A673 (cell line): ENCODE data around the gene SF3B1. TPM values are rescaled to one million over a fixed set of nuclear protein-coding genes. Genes with fewer than 3 reads are reported as not detected.
"Not testable (repeated sequence)": the region's sequence is repeated elsewhere in the genome, so short reads cannot be mapped to it uniquely, and the experiment has no call there.

ENCODE experiments used
- BruUV-seq: library from RNA; stranded (reverse); fragments of 400-500 nt; replicated peaks from 2 replicates; lab custom pipeline; 2021; lab: Mats Ljungman, UMichigan
- CTCF ChIA-PET: fragments of 300-600 bp; sonication (Branson Sonifier 250); formaldehyde crosslinking; loops from one replicate; lab custom pipeline; 2022; ENCODE audit warnings: antibody characterized with exemption; lab: Charles Lee
- POLR2A ChIA-PET: fragments of 300-600 bp; sonication (Branson Sonifier 250); formaldehyde crosslinking; loops from one replicate; lab custom pipeline; 2022; ENCODE audit warnings: antibody characterized with exemption; ENCODE audit not compliant: low non-redundant PET; lab: Charles Lee
- DNase-seq: peaks from one replicate; pipeline ENCODE4 v3.0.0-alpha.2; 2015; ENCODE audit warnings: low spot score
- H3K27ac ChIP-seq: fragments of 200-600 bp; sonication (generic); 2 replicates; pipeline ENCODE4 v1.5.1; 2016; ENCODE audit warnings: mixed run types, low read depth, mild to moderate bottlenecking, mixed read lengths, antibody characterized with exemption, low read length; ENCODE audit not compliant: poor library complexity, severe bottlenecking
- H3K27me3 ChIP-seq: fragments of 200-600 bp; sonication (generic); replicated peaks from 2 replicates; pipeline ENCODE4 v1.6.1; 2017; ENCODE audit warnings: mixed run types, low read depth, mild to moderate bottlenecking, mixed read lengths, antibody characterized with exemption, low read length; ENCODE audit not compliant: insufficient read depth, poor library complexity
- H3K36me3 ChIP-seq: fragments of 200-600 bp; sonication (generic); 2 replicates; pipeline ENCODE4 v1.6.1; 2016; ENCODE audit warnings: mixed run types, mild to moderate bottlenecking, mixed read lengths, antibody characterized with exemption, low read length; ENCODE audit not compliant: insufficient read depth, poor library complexity, severe bottlenecking
- H3K4me1 ChIP-seq: fragments of 200-600 bp; sonication (generic); 2 replicates; pipeline ENCODE4 v1.6.1; 2017; ENCODE audit warnings: mixed run types, mild to moderate bottlenecking, mixed read lengths, antibody characterized with exemption, low read length; ENCODE audit not compliant: insufficient read depth, poor library complexity, severe bottlenecking
- H3K4me3 ChIP-seq: fragments of 200-600 bp; sonication (generic); 2 replicates; pipeline ENCODE4 v1.5.1; 2016; ENCODE audit warnings: low read depth, mixed run types, mild to moderate bottlenecking, mixed read lengths, low read length; ENCODE audit not compliant: poor library complexity, severe bottlenecking
- H3K9me3 ChIP-seq: fragments of 200-600 bp; sonication (generic); 2 replicates; pipeline ENCODE4 v1.6.1; 2016; ENCODE audit warnings: mixed run types, low read depth, mild to moderate bottlenecking, mixed read lengths, antibody characterized with exemption, low read length; ENCODE audit not compliant: poor library complexity, severe bottlenecking
- EZH2 ChIP-seq: fragments of 200-600 bp; sonication (generic); IDR thresholded peaks from 2 replicates; pipeline ENCODE4 v1.6.1; 2017; ENCODE audit warnings: borderline replicate concordance, low read depth, mild to moderate bottlenecking, mixed read lengths, antibody characterized with exemption, low read length; ENCODE audit not compliant: poor library complexity, severe bottlenecking
- intact Hi-C: fragments of 100-400 bp; cut with micrococcal nuclease; formaldehyde crosslinking; loops from one replicate; pipeline ENCODE4 v1.10.0; 2022; ENCODE audit not compliant: unreplicated experiment
- total RNA-seq: library from RNA; stranded (reverse); gene quantifications from 2 replicates; pipeline ENCODE4 v1.2.3, GENCODE V29; 2021
- TF ChIP-seq, protein P1 (sequence below): fragments of 300-800, 200-600 bp; sonication (generic); conservative IDR thresholded peaks from 2 replicates; pipeline ENCODE4 v1.5.1; 2017; ENCODE audit warnings: low read depth, mild to moderate bottlenecking, antibody characterized with exemption, low read length, moderate library complexity, mixed read lengths

SF3B1 gene
- total RNA-seq, 1 experiment from 2014 or later, result 287 TPM

- no peaks in the 10 kb centered on the region for H3K36me3 ChIP-seq
- ChIA-PET POLR2A (interaction anchor here (0.6 kb wide), 1 partner anchor 17 kb away, joined by 4 read pairs; the partner anchor contains the start of gene SF3B1), CTCF (interaction anchor here (0.8 to 0.9 kb wide), 2 partner anchors 18 to 47 kb away, joined by 3 read pairs; partner anchors contain the start of genes HSPD1, HSPE1 and SF3B1)
- no peak for DNase-seq
- no peaks in the 10 kb centered on the region for H3K27me3 ChIP-seq
- intact Hi-C loops, result loop anchor here (2.0 kb wide), 1 partner anchor 48 kb away; the partner anchor contains the start of gene HSPE1
- peak overlapping the region; percentile 71 for H3K27ac ChIP-seq
- H3K4me1 ChIP-seq, result no peaks in the 10 kb centered on the region
- BruUV-seq, result TSS peak; percentile 81
- TF ChIP-seq, protein P1, sequence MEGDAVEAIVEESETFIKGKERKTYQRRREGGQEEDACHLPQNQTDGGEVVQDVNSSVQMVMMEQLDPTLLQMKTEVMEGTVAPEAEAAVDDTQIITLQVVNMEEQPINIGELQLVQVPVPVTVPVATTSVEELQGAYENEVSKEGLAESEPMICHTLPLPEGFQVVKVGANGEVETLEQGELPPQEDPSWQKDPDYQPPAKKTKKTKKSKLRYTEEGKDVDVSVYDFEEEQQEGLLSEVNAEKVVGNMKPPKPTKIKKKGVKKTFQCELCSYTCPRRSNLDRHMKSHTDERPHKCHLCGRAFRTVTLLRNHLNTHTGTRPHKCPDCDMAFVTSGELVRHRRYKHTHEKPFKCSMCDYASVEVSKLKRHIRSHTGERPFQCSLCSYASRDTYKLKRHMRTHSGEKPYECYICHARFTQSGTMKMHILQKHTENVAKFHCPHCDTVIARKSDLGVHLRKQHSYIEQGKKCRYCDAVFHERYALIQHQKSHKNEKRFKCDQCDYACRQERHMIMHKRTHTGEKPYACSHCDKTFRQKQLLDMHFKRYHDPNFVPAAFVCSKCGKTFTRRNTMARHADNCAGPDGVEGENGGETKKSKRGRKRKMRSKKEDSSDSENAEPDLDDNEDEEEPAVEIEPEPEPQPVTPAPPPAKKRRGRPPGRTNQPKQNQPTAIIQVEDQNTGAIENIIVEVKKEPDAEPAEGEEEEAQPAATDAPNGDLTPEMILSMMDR, result no peak
- no peak for TF ChIP-seq EZH2
- peak overlapping the region; percentile 86 for H3K4me3 ChIP-seq
- no peaks in the 10 kb centered on the region for H3K9me3 ChIP-seq
Measured at GRCh38 chr2:197452754-197453122, 17.9 kb upstream of the SF3B1 start.

DNA sequence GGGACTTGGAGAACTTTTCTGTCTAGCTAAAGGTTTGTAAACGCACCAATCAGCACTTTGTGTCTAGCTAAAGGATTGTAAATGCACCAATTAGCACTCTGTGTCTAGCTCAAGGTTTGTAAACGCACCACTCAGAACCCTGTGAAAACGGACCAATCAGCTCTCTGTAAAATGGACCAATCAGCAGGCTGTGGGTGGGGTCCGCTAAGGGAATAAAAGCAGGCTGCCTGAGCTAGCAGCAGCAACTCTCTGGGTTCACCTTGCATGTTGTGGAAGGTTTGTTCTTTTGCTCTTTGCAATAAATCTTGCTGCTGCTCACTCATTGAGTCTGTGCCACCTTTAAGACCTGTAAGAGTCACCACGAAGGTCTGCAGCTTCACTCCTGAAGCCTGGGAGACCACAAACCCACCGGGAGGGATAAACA lies 16.1 kb upstream of the SF3B1 start:
- H3K27ac ChIP-seq, H3K9me3 ChIP-seq, intact Hi-C loops, H3K36me3 ChIP-seq, H3K4me1 ChIP-seq, DNase-seq, POLR2A ChIA-PET, BruUV-seq, H3K27me3 ChIP-seq, H3K4me3 ChIP-seq, CTCF ChIA-PET: not testable (repeated sequence)

GRCh38 chr2:197450465-197450864 lies 15.6 kb upstream of the SF3B1 start:
- Histone ChIP-seq H3K36me3 (no peaks in the 10 kb centered on the region), H3K9me3 (no peaks in the 10 kb centered on the region), H3K4me3 (no peak overlapping the region), H3K4me1 (peaks cover 7% of the 10 kb centered on the region), H3K27me3 (no peaks in the 10 kb centered on the region), H3K27ac (no peak overlapping the region)
- intact Hi-C loops, result no loop called here
- DNase-seq, result no peak
- CTCF ChIA-PET, result no interaction called here
- no TSS peak for BruUV-seq
- TF ChIP-seq, protein P1, result no peak
- TF ChIP-seq EZH2, result no peak
- POLR2A ChIA-PET, result no interaction called here

GRCh38 chr2:197446844-197447243 lies 12.0 kb upstream of the SF3B1 start:
- Histone ChIP-seq H3K27ac (no peak overlapping the region), H3K9me3 (no peaks in the 10 kb centered on the region), H3K27me3 (no peaks in the 10 kb centered on the region), H3K4me1 (peaks cover 12% of the 10 kb centered on the region), H3K4me3 (no peak overlapping the region), H3K36me3 (no peaks in the 10 kb centered on the region)
- DNase-seq, result no peak
- intact Hi-C loops, result no loop called here
- no TSS peak for BruUV-seq
- no peak for TF ChIP-seq EZH2
- TF ChIP-seq, protein P1, result no peak
- ChIA-PET POLR2A (no interaction called here), CTCF (no interaction called here)
